Kidney (tissue), 14 donors: Measurements from ENCODE around the gene IDI1. TPM values are rescaled to one million over a fixed set of nuclear protein-coding genes. Genes with fewer than 3 reads are reported as not detected.

ENCODE experiments used
- DNase-seq, 5 donors: peaks; one replicate each; pipeline ENCODE4 v3.0.0-alpha.2; 2013 to 2020
- FAIRE-seq: peaks from 2 replicates; lab custom pipeline; 2012; peaks lifted over from hg19 to GRCh38; lab: Jason Lieb, UNC
- H3K27ac ChIP-seq, 2 donors: one replicate each; pipeline ENCODE4 v1.7.0; 2013; ENCODE audit warnings: low read depth in 2 of 2, low read length in 2 of 2, inconsistent platforms in 1 of 2
- H3K27me3 ChIP-seq: one replicate; pipeline ENCODE4 v1.7.1; 2013; ENCODE audit warnings: low read length, inconsistent platforms; ENCODE audit not compliant: control insufficient read depth, insufficient read depth
- H3K36me3 ChIP-seq, 3 donors: one replicate each; pipeline versions ENCODE4 v1.7.0 to v1.7.1; 2013; ENCODE audit warnings: low read length in 3 of 3, control low read depth in 1 of 3, inconsistent platforms in 1 of 3; ENCODE audit not compliant: insufficient read depth in 3 of 3, control insufficient read depth in 2 of 3
- H3K4me1 ChIP-seq, 3 donors: one replicate each; pipeline versions ENCODE4 v1.7.0 to v1.7.1; 2013; ENCODE audit warnings: low read length in 3 of 3, inconsistent platforms in 1 of 3, low read depth in 1 of 3; ENCODE audit not compliant: control insufficient read depth in 2 of 3, insufficient read depth in 2 of 3
- H3K4me3 ChIP-seq, 3 donors: one replicate each; pipeline versions ENCODE4 v1.7.0 to v1.8.1; 2013; ENCODE audit warnings: low read length in 3 of 3, control low read depth in 1 of 3, inconsistent platforms in 1 of 3
- H3K9ac ChIP-seq, 3 donors: one replicate each; pipeline versions ENCODE4 v1.7.0 to v1.7.1; 2013; ENCODE audit warnings: low read length in 3 of 3, control low read depth in 1 of 3, inconsistent platforms in 1 of 3
- H3K9me3 ChIP-seq, 3 donors: one replicate each; pipeline versions ENCODE4 v1.7.0 to v1.7.1; 2013; ENCODE audit warnings: low read length in 3 of 3, control low read depth in 1 of 3, inconsistent platforms in 1 of 3; ENCODE audit not compliant: control insufficient read depth in 2 of 3, insufficient read depth in 1 of 3
- CTCF ChIP-seq: IDR thresholded peaks from 3 replicates; pipeline ENCODE4 v1.5.1; 2012; ENCODE audit warnings: mild to moderate bottlenecking, moderate library complexity, borderline replicate concordance; ENCODE audit not compliant: insufficient read depth; ENCODE audit errors: extremely low read depth
- intact Hi-C: fragments of 100-400 bp; cut with DNase I; formaldehyde crosslinking; loops from one replicate; pipeline ENCODE4 v1.11.1; 2022
- polyA plus RNA-seq: library from polyadenylated mRNA; stranded (reverse); fragments of 350-450 nt; fragmentation: Illumina TruSeq; extraction: RNeasy Lipid Tissue Mini Kit (QIAGEN cat#74804); gene quantifications from one replicate; pipeline ENCODE4 v1.2.3, GENCODE V29; 2014; ENCODE audit warnings: low read depth, low replicate concordance; ENCODE audit not compliant: insufficient read depth
- total RNA-seq: library from RNA; stranded (reverse); fragmentation: NEBNext Ultra II Directional; extraction: Animal tissue kit (Norgen Biotek cat#: 25700); gene quantifications from one replicate; pipeline ENCODE4 v1.2.1, GENCODE V29; 2021
- donor health status: control.
- donor health status: control.
- donor health status: control.
- donor health status: control.
- donor health status: control.
- donor health status: DM: yes; HTN: yes; CAD: no.
- donor health status: Normal renal cell carcinoma (clear cell type).

Gene IDI1
- total and polyA plus RNA-seq, 2 donors from 2014 or later: 27.5 to 59.7 TPM

- intact Hi-C loops: no loop called here
- DNase-seq: peak in 3 of 5 donors; percentile 19 to 29 (median 20)
These were observed 24.8 kb downstream of the IDI1 start for GRCh38 chr10:1024103-1024502.

DNA sequence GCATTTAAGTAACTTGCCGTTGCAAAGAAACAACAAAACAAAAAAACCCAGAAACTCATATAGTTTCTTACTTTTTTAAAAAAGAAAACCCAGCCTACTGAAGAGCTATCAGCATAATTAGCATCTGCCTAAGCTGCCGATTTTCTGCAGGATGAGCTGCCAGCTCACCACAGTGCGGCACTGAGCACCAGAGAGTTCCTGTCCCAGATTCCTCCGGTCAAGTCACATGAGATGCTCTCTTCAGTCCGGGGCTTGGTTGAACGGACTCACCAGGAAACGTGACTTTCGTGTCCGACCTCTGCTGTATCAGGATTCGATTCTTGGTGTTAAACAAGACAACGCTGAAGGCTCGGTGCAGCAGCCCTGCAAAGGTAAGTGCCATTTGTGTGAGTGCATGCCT lies 26.5 kb downstream of the IDI1 start:
- FAIRE-seq (no peak), DNase-seq (no peak)
- no peak overlapping the region for H3K9ac ChIP-seq
- H3K36me3 ChIP-seq: peaks cover 2 to 13% (median 11%) of the 10 kb centered on the region in 3 donors
- intact Hi-C loops: no loop called here
- no peaks in the 10 kb centered on the region for H3K27me3 ChIP-seq
- H3K9me3 ChIP-seq: no peaks in the 10 kb centered on the region
- no peaks in the 10 kb centered on the region for H3K4me1 ChIP-seq
- H3K4me3 ChIP-seq: no peak overlapping the region
- no peak overlapping the region for H3K27ac ChIP-seq
- no peak for TF ChIP-seq CTCF

More at GRCh38 chr10:1024103-1024502, 24.8 kb downstream of the IDI1 start:
- no peak overlapping the region for H3K9ac ChIP-seq
- no peaks in the 10 kb centered on the region for H3K27me3 ChIP-seq
- TF ChIP-seq CTCF: no peak
- H3K36me3 ChIP-seq: peaks cover 2 to 5% (median 4%) of the 10 kb centered on the region in 3 donors
- no peaks in the 10 kb centered on the region for H3K4me1 ChIP-seq
- H3K4me3 ChIP-seq: no peak overlapping the region
- H3K9me3 ChIP-seq: no peaks in the 10 kb centered on the region
- FAIRE-seq: no peak
- no peak overlapping the region for H3K27ac ChIP-seq

DNA sequence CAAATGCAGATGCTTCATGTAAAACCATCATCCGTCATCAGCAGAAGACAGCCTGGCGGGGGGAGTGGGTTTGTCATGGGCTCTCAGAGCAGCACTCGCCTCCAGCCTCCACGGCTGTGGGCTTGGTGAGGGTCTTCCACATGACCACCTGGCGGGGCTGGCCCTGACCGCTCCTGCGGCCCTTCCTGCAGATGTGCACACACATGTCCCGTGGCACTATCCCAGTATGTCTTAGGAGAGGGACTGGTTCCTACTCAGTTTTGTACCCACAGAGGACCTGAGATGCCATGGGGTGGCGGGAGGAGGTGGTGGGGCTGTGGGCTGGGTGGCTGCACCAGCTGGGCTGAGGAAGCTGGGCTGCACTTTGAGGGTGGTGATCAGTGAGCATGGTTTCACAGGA lies 28.0 kb downstream of the IDI1 start:
- no peak for TF ChIP-seq CTCF
- no peaks in the 10 kb centered on the region for H3K27me3 ChIP-seq
- no peak overlapping the region for H3K27ac ChIP-seq
- intact Hi-C loops: no loop called here
- DNase-seq (no peak), FAIRE-seq (no peak)
- H3K9me3 ChIP-seq: no peaks in the 10 kb centered on the region
- H3K4me1 ChIP-seq: no peaks in the 10 kb centered on the region
- H3K4me3 ChIP-seq: no peak overlapping the region
- H3K9ac ChIP-seq: no peak overlapping the region
- peaks cover 6 to 28% (median 24%) of the 10 kb centered on the region in 3 donors for H3K36me3 ChIP-seq

GRCh38 chr10:1020460-1020859 lies 28.5 kb downstream of the IDI1 start:
- intact Hi-C loops: no loop called here
- H3K27me3 ChIP-seq: no peaks in the 10 kb centered on the region
- H3K9me3 ChIP-seq: no peaks in the 10 kb centered on the region
- no peak for DNase-seq
- no peaks in the 10 kb centered on the region for H3K4me1 ChIP-seq
- H3K9ac ChIP-seq: no peak overlapping the region
- H3K4me3 ChIP-seq: no peak overlapping the region
- H3K36me3 ChIP-seq: peaks cover 9 to 31% (median 28%) of the 10 kb centered on the region in 3 donors
- TF ChIP-seq CTCF: no peak
- FAIRE-seq: no peak
- no peak overlapping the region for H3K27ac ChIP-seq
